Ascending aorta (tissue), 2 donors: ENCODE results near the gene ELFN2. TPM values are rescaled to one million over a fixed set of nuclear protein-coding genes. Genes with fewer than 3 reads are reported as not detected.
A peak's percentile ranks its signal among the peaks of the same experiment; 100 is the strongest.

Experiments
- DNase-seq, 2 donors: peaks; one replicate each; pipeline ENCODE4 v3.0.0-alpha.2; 2019; ENCODE audit warnings: low spot score in 2 of 2
- H3K27ac ChIP-seq, 2 donors: fragments of 200-600 bp; sonication (generic); one replicate each; pipeline ENCODE4 v1.5.1; 2016 to 2017; ENCODE audit warnings: mild to moderate bottlenecking in 1 of 2
- H3K27me3 ChIP-seq: fragments of 200-600 bp; sonication (generic); one replicate; pipeline ENCODE4 v1.5.1; 2017
- H3K36me3 ChIP-seq, 2 donors: fragments of 200-600 bp; sonication (generic); one replicate each; pipeline ENCODE4 v1.5.1; 2016
- H3K4me1 ChIP-seq, 2 donors: fragments of 200-600 bp; sonication (generic); one replicate each; pipeline ENCODE4 v1.5.1; 2016 to 2017; ENCODE audit warnings: mild to moderate bottlenecking in 1 of 2
- H3K4me3 ChIP-seq, 2 donors: fragments of 200-600 bp; sonication (generic); one replicate each; pipeline ENCODE4 v1.5.1; 2016 to 2017; ENCODE audit warnings: mild to moderate bottlenecking in 1 of 2
- H3K9me3 ChIP-seq, 2 donors: fragments of 200-600 bp; sonication (generic); one replicate each; pipeline ENCODE4 v1.5.1; 2016
- intact Hi-C: fragments of 100-400 bp; cut with DNase I; formaldehyde crosslinking; loops from one replicate; pipeline ENCODE4 v1.15.1; 2023
- total RNA-seq: library from RNA; depleted of rRNA; stranded (reverse); fragments of >200 nt; gene quantifications from one replicate; pipeline ENCODE4 v1.1.0, GENCODE V29; 2016
- TF ChIP-seq, protein P1 (sequence below), 3 experiments: fragments of 200-600 bp in 2 of 3; fragments of 450-650 bp in 1 of 3; sonication (generic) in 2 of 3; IDR thresholded peaks; one replicate each; pipeline ENCODE4 v1.5.1; 2016 to 2019; ENCODE audit warnings: antibody characterized with exemption in 3 of 3, mild to moderate bottlenecking in 1 of 3, moderate library complexity in 1 of 3

The ELFN2 gene, protein sequence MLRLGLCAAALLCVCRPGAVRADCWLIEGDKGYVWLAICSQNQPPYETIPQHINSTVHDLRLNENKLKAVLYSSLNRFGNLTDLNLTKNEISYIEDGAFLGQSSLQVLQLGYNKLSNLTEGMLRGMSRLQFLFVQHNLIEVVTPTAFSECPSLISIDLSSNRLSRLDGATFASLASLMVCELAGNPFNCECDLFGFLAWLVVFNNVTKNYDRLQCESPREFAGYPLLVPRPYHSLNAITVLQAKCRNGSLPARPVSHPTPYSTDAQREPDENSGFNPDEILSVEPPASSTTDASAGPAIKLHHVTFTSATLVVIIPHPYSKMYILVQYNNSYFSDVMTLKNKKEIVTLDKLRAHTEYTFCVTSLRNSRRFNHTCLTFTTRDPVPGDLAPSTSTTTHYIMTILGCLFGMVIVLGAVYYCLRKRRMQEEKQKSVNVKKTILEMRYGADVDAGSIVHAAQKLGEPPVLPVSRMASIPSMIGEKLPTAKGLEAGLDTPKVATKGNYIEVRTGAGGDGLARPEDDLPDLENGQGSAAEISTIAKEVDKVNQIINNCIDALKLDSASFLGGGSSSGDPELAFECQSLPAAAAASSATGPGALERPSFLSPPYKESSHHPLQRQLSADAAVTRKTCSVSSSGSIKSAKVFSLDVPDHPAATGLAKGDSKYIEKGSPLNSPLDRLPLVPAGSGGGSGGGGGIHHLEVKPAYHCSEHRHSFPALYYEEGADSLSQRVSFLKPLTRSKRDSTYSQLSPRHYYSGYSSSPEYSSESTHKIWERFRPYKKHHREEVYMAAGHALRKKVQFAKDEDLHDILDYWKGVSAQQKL
- total RNA-seq = not detected

DNA sequence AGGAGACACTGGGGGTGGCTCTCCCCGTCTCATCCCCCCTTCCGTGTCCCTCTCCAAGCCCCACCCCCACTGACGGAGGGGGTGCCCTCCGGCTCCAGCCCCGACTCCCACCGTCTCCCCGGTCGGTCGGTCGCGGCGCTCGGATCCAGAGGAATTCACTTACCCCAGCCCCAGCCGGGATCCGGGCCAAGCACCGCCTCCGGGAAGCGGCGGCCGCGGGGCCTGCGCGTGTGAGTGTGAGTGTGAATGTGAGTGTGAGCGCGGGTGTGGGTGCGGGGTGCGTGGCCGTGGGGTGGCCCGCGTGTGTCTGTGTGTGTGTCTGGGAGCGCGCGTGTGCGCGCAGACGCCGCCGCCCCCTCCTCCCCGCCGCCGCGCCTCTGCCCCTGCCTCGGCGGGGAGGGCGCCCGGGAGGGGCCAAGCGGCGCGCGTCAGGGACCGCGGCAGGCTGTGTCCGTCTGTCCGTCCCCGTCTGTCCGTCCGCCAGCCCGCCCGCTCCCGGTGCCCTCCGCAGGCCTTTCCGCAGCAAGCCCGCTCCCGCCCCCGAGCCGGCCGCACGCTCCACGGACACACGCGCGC is at the start of gene ELFN2:
ELFN2 (minus strand) TSS at position 345 of the 576 bp plus-strand sequence. CDS start 51,945 bp downstream, outside the sequence.
- no peaks in the 10 kb centered on the region for H3K9me3 ChIP-seq
- TF ChIP-seq, protein P1, sequence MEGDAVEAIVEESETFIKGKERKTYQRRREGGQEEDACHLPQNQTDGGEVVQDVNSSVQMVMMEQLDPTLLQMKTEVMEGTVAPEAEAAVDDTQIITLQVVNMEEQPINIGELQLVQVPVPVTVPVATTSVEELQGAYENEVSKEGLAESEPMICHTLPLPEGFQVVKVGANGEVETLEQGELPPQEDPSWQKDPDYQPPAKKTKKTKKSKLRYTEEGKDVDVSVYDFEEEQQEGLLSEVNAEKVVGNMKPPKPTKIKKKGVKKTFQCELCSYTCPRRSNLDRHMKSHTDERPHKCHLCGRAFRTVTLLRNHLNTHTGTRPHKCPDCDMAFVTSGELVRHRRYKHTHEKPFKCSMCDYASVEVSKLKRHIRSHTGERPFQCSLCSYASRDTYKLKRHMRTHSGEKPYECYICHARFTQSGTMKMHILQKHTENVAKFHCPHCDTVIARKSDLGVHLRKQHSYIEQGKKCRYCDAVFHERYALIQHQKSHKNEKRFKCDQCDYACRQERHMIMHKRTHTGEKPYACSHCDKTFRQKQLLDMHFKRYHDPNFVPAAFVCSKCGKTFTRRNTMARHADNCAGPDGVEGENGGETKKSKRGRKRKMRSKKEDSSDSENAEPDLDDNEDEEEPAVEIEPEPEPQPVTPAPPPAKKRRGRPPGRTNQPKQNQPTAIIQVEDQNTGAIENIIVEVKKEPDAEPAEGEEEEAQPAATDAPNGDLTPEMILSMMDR (IDR thresholded peaks at IDR 0.05) = no peak
- peak within 1 kb of the TSS; percentile 45 to 61 for H3K4me3 ChIP-seq
- no peak for DNase-seq
- H3K27ac ChIP-seq = no peak within 1 kb of the TSS
- no peaks in the 10 kb centered on the region for H3K36me3 ChIP-seq
- peaks cover 0 to 5% of the 10 kb centered on the region in 2 donors for H3K4me1 ChIP-seq
- intact Hi-C loops = no loop called here
- H3K27me3 ChIP-seq = peaks cover 22% of the 10 kb centered on the region

DNA sequence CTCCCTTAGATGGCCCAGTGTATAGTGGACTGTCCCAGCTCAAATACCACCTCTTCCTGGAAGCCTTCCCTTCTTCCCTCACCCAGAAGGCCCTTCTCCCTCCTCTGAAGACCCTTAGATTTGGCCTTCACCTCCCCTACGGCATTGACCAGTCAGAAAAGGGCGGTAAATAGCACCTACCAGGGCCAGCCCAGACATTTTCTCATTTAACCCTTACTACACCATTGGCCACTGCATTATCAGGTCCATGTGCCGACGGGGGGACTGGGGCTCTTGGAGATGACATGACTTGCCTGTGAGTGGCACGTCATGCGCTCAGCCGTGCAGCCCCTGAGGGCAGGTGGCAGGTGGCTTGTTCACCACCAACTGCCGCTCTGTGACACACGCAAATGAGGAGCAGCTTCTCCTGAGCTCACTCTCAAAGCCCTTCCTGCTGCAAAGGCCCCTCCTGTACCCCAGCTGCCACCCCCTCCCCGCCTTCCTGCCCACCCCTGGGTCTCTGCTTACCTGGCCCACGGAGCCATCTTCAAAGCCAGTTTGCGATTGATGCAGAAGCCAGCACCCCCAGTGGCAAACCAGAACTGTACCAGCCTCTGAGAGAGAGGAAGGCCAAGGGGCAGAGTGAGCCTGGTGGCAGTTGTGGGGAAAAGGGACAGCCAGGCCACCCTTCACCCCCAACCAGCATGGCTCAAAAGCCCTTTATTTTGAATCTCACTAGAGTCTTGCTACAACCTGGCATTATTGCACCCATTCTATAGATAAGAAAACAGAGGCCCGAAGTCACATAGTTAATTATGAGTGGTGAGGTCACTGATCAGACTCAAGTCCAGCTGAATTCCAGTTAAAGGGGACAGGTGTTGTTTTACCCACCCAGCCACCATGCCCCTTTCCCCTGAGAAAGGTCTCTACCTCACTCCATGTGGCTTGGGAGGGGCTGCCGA is 49.4 kb upstream of the ELFN2 start:
- intact Hi-C loops = no loop called here
- no peaks in the 10 kb centered on the region for H3K27me3 ChIP-seq
- TF ChIP-seq, protein P1 (IDR thresholded peaks at IDR 0.05) = no peak

DNA sequence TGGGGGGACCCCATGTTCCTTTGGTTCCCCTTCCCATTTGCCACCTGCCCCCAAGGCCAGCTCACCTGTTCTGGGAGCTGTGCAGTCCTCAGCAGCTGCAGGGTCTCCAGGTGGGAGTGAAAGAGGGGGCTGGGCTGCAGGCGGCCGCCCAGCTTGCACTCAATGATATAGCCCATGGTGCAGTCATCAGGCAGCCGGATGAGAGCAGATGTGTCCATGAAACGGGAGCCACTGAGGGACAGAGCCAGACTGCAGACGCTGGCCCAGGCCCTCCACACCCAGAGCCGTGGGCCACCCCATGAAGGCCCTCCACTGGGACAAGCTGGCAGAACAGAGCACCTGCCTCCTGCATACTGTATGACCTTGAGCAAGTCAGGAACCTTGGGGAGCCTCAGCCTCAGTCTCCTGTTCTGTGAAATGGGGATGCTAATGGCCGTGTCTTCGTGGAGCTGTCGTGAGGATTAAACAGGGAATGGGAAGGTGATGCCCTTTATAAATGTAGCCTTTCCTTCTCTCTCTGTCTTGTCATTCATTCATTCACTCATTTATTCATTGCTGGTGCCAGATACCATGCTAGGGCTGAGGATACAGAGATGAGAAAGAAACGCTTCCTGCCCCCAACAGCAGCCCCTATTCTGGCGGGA is 47.3 kb upstream of the ELFN2 start:
- DNase-seq = no peak
- H3K4me3 ChIP-seq = no peak overlapping the region
- intact Hi-C loops = no loop called here

More for the DNA sequence above, 49.4 kb upstream of the ELFN2 start:
- H3K4me3 ChIP-seq = no peak overlapping the region
- no peak for DNase-seq
- no peak overlapping the region for H3K27ac ChIP-seq
- H3K36me3 ChIP-seq = no peaks in the 10 kb centered on the region
- no peaks in the 10 kb centered on the region for H3K4me1 ChIP-seq
- H3K9me3 ChIP-seq = no peaks in the 10 kb centered on the region

DNA sequence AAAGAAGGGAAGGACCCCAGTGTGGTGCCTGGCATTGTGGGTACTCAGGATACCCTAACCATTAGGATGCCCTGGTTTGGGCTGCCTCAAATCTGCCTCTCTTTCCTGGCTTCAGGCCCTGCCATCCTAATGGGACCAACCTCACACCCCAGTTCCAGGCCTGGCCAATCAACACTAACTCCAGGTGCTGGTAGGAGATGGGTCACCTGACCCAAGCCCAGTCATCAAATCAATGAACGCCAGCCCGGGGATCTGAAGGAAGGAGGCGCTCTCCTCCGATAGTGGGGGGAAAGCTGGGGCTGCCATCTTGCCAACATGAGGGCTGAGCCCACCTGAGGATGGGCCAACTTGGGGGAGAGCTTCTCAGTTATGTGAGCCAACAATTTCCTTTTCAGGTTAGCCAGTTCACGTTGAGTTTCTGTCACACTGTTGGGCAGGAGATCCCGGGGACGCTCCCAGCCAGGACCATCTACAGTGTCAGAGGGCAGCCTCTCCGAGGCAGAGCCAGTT is 46.2 kb upstream of the ELFN2 start:
- H3K4me3 ChIP-seq = no peak overlapping the region
- H3K4me1 ChIP-seq = no peaks in the 10 kb centered on the region
- intact Hi-C loops = no loop called here
- no peaks in the 10 kb centered on the region for H3K9me3 ChIP-seq
- TF ChIP-seq, protein P1 (IDR thresholded peaks at IDR 0.05) = no peak
- no peaks in the 10 kb centered on the region for H3K36me3 ChIP-seq
- no peak for DNase-seq
- no peaks in the 10 kb centered on the region for H3K27me3 ChIP-seq
- no peak overlapping the region for H3K27ac ChIP-seq

More for the DNA sequence above, 47.3 kb upstream of the ELFN2 start:
- Histone ChIP-seq H3K9me3 (no peaks in the 10 kb centered on the region), H3K27ac (no peak overlapping the region), H3K27me3 (no peaks in the 10 kb centered on the region), H3K4me1 (no peaks in the 10 kb centered on the region), H3K36me3 (no peaks in the 10 kb centered on the region)
- TF ChIP-seq, protein P1 (IDR thresholded peaks at IDR 0.05) = no peak
